Loucy (cell line): ENCODE data around the gene SMYD4.

Experiments used
- CTCF ChIP-seq: fragments of 200-600 bp; sonication (generic); conservative IDR thresholded peaks from 2 replicates; pipeline ENCODE4 v1.5.1; 2014; ENCODE audit warnings: mild to moderate bottlenecking, antibody characterized with exemption, low read length
- EZH2phosphoT487 ChIP-seq: fragments of 200-600 bp; IDR thresholded peaks from 2 replicates; pipeline ENCODE4 v1.6.1; 2018; ENCODE audit warnings: antibody characterized with exemption, mild to moderate bottlenecking, moderate library complexity, borderline replicate concordance

- no peak for TF ChIP-seq CTCF
- TF ChIP-seq EZH2phosphoT487, result no peak
Measured at GRCh38 chr17:1793447-1793806, 36.3 kb downstream of the SMYD4 start.
